WERI-Rb-1 (cell line): Measurements from ENCODE around the gene AMH.
A peak's percentile ranks its signal among the peaks of the same experiment; 100 is the strongest.

ENCODE experiments used
- DNase-seq: peaks from one replicate; pipeline ENCODE4 v3.0.0-alpha.2; 2020
- H3K27ac ChIP-seq: fragments of 250-450 bp; sonication (Bioruptor Pico); 2 replicates; pipeline ENCODE4 v1.5.1; 2020; ENCODE audit warnings: mild to moderate bottlenecking, moderate library complexity
- H3K27me3 ChIP-seq: fragments of 250-450 bp; sonication (Bioruptor Pico); 2 replicates; pipeline ENCODE4 v1.5.1; 2021; ENCODE audit warnings: mild to moderate bottlenecking, low read depth, moderate library complexity; ENCODE audit not compliant: insufficient read depth, severe bottlenecking
- H3K36me3 ChIP-seq: fragments of 250-450 bp; sonication (Bioruptor Pico); 2 replicates; pipeline ENCODE4 v1.5.1; 2020; ENCODE audit warnings: mild to moderate bottlenecking, moderate library complexity
- H3K4me3 ChIP-seq: 2 replicates; pipeline ENCODE4 v1.5.1; 2011; ENCODE audit warnings: low read depth, mild to moderate bottlenecking, control low read depth, low read length
- H3K9me3 ChIP-seq: fragments of 250-450 bp; sonication (Bioruptor Pico); 2 replicates; pipeline ENCODE4 v1.5.1; 2021; ENCODE audit warnings: mild to moderate bottlenecking, moderate library complexity; ENCODE audit not compliant: severe bottlenecking
- TF ChIP-seq, protein P1 (sequence below): IDR thresholded peaks from 2 replicates; pipeline ENCODE4 v1.5.1; 2011; ENCODE audit warnings: low read depth, mild to moderate bottlenecking, control low read depth, inconsistent platforms, low read length

AMH gene

DNA sequence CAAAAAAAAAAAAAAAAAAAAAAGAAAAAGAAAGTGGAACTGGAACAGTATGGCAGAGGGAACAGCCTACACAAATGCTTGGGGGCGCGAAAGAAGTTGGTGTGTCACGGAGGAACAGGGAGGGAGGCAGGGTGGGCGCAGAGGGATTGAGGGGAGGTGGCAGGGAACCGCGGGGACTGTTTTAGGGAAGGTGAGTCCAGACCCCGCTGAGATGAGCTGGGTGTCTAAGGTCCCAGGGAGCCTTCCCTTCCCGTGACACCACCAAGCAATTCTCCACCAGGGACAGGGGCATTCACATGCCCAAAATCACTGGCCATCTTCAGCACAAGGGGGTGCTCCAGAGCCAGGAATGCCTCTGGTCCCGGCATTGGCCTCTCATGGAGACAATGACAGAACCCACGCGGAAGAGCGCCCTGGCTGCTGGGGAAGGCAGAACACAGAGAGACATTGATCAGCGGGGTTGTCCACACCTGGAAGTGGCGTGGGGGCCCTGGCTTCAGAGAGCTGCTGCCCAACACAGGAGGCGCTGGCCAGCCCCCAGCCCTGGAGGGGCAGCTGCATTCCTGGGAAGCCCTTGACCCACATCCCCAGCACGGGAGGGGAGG lies 25.9 kb downstream of the AMH start:
- DNase-seq: peak; percentile 85
- Histone ChIP-seq H3K27me3 (no peaks in the 10 kb centered on the region), H3K36me3 (peaks cover 31% of the 10 kb centered on the region), H3K27ac (peak overlapping the region; percentile 49), H3K9me3 (no peaks in the 10 kb centered on the region), H3K4me3 (no peak overlapping the region)
- TF ChIP-seq, protein P1, sequence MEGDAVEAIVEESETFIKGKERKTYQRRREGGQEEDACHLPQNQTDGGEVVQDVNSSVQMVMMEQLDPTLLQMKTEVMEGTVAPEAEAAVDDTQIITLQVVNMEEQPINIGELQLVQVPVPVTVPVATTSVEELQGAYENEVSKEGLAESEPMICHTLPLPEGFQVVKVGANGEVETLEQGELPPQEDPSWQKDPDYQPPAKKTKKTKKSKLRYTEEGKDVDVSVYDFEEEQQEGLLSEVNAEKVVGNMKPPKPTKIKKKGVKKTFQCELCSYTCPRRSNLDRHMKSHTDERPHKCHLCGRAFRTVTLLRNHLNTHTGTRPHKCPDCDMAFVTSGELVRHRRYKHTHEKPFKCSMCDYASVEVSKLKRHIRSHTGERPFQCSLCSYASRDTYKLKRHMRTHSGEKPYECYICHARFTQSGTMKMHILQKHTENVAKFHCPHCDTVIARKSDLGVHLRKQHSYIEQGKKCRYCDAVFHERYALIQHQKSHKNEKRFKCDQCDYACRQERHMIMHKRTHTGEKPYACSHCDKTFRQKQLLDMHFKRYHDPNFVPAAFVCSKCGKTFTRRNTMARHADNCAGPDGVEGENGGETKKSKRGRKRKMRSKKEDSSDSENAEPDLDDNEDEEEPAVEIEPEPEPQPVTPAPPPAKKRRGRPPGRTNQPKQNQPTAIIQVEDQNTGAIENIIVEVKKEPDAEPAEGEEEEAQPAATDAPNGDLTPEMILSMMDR: peak; percentile 93

DNA sequence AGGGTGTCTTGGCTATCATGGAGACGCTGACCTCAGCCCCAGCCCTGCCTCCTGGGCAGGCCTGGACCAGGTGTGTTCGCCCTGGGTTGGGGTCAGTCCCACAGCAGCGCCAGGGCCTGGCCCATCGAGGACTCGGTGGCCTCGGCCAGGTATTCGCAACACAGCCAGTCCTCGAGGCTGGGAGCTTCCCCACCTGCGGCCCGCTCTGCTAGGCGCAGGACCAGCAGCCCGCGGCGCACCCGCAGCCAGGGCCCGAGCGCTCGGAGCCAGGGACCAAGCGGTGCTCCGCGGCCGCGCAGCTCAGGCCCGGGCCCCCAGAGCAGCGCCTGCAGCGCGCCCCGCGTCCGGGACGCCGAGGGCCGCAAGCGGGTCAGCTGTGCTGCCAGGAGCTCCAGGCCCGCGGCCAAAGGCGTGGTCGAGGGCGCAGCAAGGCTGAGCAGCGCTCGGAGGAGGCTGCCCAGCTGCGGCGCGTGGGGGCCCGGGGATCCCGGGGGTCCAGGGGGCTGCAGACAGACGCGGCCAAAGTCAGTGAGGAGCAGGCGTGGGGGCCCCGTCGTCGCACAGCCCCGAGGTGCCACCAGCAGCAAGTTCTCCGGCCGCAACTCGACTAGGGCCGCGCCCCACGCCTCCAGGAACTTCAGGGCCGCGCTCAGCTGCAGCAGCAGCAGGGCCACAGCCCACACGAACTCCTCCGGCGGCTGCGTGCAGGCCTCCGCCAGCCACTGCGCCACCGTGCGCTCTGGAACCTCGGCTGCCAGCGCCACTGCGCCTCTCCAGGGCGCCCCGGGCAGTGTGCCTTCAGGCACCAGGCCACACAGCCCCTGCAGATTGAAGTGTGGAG lies 26.7 kb downstream of the AMH start:
- Histone ChIP-seq H3K4me3 (no peak overlapping the region), H3K9me3 (no peaks in the 10 kb centered on the region), H3K27ac (peak overlapping the region; percentile 49; the same call in 1 of the 2 replicates), H3K36me3 (peaks cover 26% of the 10 kb centered on the region), H3K27me3 (no peaks in the 10 kb centered on the region)
- no peak for DNase-seq
- TF ChIP-seq, protein P1: no peak

DNA sequence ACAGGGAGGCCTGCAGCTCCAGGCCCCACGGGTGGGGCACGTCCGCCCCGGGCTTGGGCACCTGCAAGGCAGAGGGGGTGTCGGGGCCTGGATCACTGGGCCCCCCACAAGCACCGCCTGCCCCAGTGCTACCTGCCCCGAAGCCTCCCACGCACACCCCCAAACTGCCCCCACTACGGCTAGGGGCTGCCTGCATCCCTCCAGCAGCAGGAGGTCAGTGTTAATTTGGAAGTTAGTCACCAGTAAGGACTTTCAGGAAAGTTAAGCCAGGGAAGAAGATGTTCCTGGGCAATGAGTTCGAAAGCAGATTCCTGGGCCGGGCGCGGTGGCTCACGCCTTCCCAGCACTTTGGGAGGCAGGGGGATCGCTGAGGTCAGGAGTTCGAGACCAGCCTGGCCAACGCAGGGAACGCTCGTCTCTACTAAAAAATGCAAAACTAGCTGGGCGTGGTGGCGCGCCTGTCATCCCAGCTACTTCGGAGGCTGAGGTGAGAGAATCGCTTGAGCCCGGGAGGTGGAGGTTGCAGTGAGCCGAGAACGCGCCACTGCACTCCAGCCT lies 27.4 kb downstream of the AMH start:
- Histone ChIP-seq H3K4me3 (no peak overlapping the region), H3K36me3 (peaks cover 20% of the 10 kb centered on the region), H3K9me3 (no peaks in the 10 kb centered on the region), H3K27ac (no peak overlapping the region), H3K27me3 (no peaks in the 10 kb centered on the region)
- TF ChIP-seq, protein P1: no peak
- DNase-seq: no peak

DNA sequence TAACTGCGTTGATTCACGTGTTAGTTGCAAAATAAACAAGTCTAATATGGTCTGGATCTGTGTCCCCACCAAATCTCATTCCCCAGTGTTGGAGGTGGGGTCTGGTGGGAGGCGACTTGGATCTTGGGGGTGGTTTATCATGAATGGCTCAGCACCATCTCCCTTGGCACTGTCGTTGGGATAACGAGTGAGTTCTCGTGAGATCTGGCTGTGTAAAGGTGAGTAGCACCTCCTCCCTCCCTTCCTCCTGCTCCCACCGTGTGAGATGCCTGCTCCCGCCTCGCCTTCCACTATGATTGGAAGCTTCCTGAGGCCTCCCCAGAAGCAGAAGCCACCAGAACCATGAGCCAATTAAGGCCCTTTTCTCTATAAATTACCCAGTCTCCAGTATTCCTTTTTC lies 28.0 kb downstream of the AMH start:
- no peak for DNase-seq

DNA sequence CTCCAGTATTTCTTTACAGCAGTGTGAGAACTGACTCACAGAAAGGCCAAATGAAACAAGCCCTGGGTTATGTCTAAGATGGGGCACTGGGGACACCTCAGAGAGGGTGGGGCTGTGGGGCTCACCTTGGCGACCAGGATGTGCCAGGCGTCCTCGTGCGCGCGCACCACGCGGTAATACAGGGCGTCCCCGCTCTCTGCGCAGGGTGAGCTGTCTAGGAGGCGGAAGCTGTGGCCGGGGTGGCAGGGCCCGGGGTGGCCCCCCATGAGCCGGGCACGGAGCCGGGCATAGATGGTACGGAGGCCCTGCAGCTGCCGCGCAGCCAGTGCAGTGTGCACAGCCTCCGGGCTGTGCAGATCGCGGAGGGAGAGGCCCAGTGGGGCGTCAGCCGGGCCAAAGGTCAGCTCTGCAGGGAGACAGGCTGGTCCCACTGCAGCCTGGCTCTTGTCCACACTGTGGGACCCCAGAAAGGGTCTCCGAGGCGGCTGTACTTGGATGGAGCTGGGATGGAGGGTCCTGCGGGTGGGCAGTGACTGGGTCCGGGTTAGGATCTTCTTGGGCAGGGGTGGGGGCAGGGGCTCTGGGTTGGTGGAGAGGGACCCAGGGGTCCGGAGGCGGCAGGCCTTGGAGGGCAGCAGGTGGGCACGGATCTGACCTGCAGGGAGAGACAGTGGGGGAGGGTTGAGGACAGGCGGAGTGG lies 29.5 kb downstream of the AMH start:
- DNase-seq: no peak
- H3K4me3 ChIP-seq: no peak overlapping the region
- TF ChIP-seq, protein P1: no peak
- no peaks in the 10 kb centered on the region for H3K9me3 ChIP-seq
- no peak overlapping the region for H3K27ac ChIP-seq
- H3K36me3 ChIP-seq: no peaks in the 10 kb centered on the region
- no peaks in the 10 kb centered on the region for H3K27me3 ChIP-seq

More for the DNA sequence above, 28.0 kb downstream of the AMH start:
- Histone ChIP-seq H3K9me3 (no peaks in the 10 kb centered on the region), H3K4me3 (no peak overlapping the region), H3K36me3 (peaks cover 13% of the 10 kb centered on the region), H3K27ac (no peak overlapping the region), H3K27me3 (no peaks in the 10 kb centered on the region)
- TF ChIP-seq, protein P1: no peak
